ENCODE results near the gene DDA1. TPM values are rescaled to one million over a fixed set of nuclear protein-coding genes. Genes with fewer than 3 reads are reported as not detected.

DDA1 gene
- total and polyA plus RNA-seq, 2 of the 13 experiments (the other 11 are each of a cell fraction or from before 2014, with no cell fraction given): 24.5 to 26.0 TPM

DNA sequence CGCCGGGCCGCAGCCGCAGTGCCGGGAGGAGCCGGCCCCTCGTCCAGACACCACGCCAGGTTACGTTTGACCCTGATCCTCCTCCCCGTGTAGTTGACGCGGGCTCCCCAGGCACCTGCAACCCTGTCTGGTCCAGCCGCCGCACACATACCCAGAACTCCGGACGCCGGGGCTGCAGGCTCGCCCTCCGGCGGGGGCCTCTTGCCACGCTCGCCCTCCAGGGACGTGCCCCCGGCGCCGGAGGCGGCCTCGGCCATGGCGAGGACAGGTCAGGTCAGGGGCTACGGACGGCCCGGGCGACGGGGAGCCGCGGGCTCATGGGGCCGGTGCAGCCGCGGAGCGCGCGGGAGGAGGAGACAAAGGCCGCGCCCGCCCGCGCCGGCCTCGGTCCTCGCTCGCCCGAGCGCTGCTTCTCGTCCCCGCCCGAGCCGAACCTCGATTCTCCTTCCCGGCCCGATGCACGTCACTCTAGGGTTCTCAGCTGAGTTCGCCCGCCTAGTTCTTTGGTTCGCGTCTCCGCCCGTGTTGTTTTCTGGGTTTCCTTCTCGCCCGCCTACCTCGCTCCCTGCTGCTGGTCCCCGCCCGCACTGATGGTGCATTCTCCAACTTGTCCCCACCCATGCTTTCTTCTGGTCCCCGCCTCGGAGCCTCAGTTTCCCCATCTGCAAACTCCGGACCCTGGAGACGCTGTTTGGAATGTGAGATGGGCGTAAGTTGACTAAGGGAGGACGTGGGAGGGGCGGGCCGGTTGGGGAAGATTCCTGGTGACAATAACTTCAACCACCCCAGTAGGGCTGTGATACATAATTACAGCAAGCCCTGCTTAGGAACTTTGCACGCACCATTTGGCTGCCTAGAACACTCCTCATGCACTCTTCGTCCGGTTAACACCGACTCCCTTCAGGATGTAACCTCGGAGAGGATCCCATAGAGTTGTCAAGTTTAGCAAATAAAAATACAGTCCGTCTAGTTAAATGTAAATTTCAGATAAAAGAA, 25.3 kb downstream of the DDA1 start, which contains the start of gene ANO8 (continued):
- peak; percentile 90 for TF ChIP-seq ZNF687 (CRISPR knock-in tag; IDR thresholded peaks at IDR 0.05)
- no peak for TF ChIP-seq ZSCAN12 (CRISPR knock-in tag; IDR thresholded peaks at IDR 0.05)
- TF ChIP-seq ZNF766 (CRISPR knock-in tag; IDR thresholded peaks at IDR 0.05; ENCODE audit: borderline replicate concordance): peak; percentile 53; the same call in 1 of the 2 replicates
- TF ChIP-seq PLRG1 (conservative IDR thresholded peaks at IDR 0.05): no peak
- peak; percentile 24; the same call in 1 of the 2 replicates for TF ChIP-seq GATAD2A (CRISPR knock-in tag; IDR thresholded peaks at IDR 0.05)
- TF ChIP-seq, protein P1, sequence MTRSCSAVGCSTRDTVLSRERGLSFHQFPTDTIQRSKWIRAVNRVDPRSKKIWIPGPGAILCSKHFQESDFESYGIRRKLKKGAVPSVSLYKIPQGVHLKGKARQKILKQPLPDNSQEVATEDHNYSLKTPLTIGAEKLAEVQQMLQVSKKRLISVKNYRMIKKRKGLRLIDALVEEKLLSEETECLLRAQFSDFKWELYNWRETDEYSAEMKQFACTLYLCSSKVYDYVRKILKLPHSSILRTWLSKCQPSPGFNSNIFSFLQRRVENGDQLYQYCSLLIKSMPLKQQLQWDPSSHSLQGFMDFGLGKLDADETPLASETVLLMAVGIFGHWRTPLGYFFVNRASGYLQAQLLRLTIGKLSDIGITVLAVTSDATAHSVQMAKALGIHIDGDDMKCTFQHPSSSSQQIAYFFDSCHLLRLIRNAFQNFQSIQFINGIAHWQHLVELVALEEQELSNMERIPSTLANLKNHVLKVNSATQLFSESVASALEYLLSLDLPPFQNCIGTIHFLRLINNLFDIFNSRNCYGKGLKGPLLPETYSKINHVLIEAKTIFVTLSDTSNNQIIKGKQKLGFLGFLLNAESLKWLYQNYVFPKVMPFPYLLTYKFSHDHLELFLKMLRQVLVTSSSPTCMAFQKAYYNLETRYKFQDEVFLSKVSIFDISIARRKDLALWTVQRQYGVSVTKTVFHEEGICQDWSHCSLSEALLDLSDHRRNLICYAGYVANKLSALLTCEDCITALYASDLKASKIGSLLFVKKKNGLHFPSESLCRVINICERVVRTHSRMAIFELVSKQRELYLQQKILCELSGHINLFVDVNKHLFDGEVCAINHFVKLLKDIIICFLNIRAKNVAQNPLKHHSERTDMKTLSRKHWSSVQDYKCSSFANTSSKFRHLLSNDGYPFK (CRISPR knock-in tag; IDR thresholded peaks at IDR 0.05; ENCODE audit: borderline replicate concordance): no peak
- TF ChIP-seq MIER2 (CRISPR knock-in tag; IDR thresholded peaks at IDR 0.05): no peak
- no peak for TF ChIP-seq AHR (CRISPR knock-in tag; IDR thresholded peaks at IDR 0.05)
- peak; percentile 93 for TF ChIP-seq HOXA3 (CRISPR knock-in tag; IDR thresholded peaks at IDR 0.05)
- TF ChIP-seq ZNF747 (CRISPR knock-in tag; IDR thresholded peaks at IDR 0.05; ENCODE audit: borderline replicate concordance): peak; percentile 66; the same call in 1 of the 2 replicates
- TF ChIP-seq ZFY (CRISPR knock-in tag; IDR thresholded peaks at IDR 0.05): peak; percentile 94
- TF ChIP-seq ZNF24 (IDR thresholded peaks at IDR 0.05): 0 out of 2 replicates have a peak, but pooled peaks have one; percentile 17
- TF ChIP-seq MED13 (CRISPR knock-in tag; IDR thresholded peaks at IDR 0.05): no peak
- TF ChIP-seq CC2D1A (CRISPR knock-in tag; IDR thresholded peaks at IDR 0.05): no peak
- peak; percentile 26; the same call in 1 of the 2 replicates for TF ChIP-seq ZNF350 (CRISPR knock-in tag; IDR thresholded peaks at IDR 0.05; ENCODE audit: borderline replicate concordance, low read depth)
- TF ChIP-seq MAF1 (CRISPR knock-in tag; IDR thresholded peaks at IDR 0.05; ENCODE audit: borderline replicate concordance): no peak
- TF ChIP-seq HIVEP1 (CRISPR knock-in tag; IDR thresholded peaks at IDR 0.05): peak; percentile 59; the same call in 1 of the 2 replicates
- no peak for TF ChIP-seq KMT2A (CRISPR knock-in tag; IDR thresholded peaks at IDR 0.05)
- TF ChIP-seq TCF7 (IDR thresholded peaks at IDR 0.05; ENCODE audit: low read depth): no peak
- TF ChIP-seq, protein P2, sequence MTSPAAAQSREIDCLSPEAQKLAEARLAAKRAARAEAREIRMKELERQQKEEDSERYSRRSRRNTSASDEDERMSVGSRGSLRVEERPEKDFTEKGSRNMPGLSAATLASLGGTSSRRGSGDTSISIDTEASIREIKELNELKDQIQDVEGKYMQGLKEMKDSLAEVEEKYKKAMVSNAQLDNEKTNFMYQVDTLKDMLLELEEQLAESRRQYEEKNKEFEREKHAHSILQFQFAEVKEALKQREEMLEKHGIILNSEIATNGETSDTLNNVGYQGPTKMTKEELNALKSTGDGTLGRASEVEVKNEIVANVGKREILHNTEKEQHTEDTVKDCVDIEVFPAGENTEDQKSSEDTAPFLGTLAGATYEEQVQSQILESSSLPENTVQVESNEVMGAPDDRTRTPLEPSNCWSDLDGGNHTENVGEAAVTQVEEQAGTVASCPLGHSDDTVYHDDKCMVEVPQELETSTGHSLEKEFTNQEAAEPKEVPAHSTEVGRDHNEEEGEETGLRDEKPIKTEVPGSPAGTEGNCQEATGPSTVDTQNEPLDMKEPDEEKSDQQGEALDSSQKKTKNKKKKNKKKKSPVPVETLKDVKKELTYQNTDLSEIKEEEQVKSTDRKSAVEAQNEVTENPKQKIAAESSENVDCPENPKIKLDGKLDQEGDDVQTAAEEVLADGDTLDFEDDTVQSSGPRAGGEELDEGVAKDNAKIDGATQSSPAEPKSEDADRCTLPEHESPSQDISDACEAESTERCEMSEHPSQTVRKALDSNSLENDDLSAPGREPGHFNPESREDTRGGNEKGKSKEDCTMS (CRISPR knock-in tag; conservative IDR thresholded peaks at IDR 0.05): no peak
- TF ChIP-seq SKI (IDR thresholded peaks at IDR 0.05; ENCODE audit: partially characterized antibody): peak; percentile 69
